GM18526 (cell line): Measurements from ENCODE around the gene POC1B.

Experiments
- POLR2A ChIP-seq: IDR thresholded peaks from 3 replicates; pipeline ENCODE4 v1.6.1; 2011; ENCODE audit not compliant: insufficient read length; ENCODE audit errors: extremely low read depth

The POC1B gene

GRCh38 chr12:89424846-89425245 is 101.0 kb downstream of the POC1B start:
- TF ChIP-seq POLR2A, result no peak

DNA sequence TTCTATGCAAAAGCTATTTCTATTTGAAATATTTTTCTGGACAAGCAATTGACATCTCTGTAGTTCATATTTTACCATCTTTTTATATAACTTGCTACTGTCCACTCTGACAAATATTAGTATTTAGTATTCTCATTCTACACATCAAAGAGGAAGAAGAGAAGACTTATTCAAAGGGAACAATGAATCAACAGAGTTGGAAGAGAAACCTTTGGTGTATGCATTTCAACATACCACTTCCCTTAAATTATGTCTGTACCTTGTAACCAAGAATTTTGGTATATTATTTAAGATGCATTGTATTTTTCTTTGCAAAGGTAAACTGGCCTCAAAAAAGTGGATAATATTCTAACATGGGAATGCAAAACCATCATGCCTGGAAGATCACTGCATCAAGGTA is 101.5 kb downstream of the POC1B start:
- TF ChIP-seq POLR2A, result no peak

- no peak for TF ChIP-seq POLR2A
Observed at GRCh38 chr12:89421092-89421835, 104.6 kb downstream of the POC1B start.

GRCh38 chr12:89418228-89418910 is 107.5 kb downstream of the POC1B start:
- TF ChIP-seq POLR2A, result no peak

- TF ChIP-seq POLR2A, result no peak
Observed at GRCh38 chr12:89417246-89417977, 108.4 kb downstream of the POC1B start.

- no peak for TF ChIP-seq POLR2A
Observed at GRCh38 chr12:89416049-89416792, 109.6 kb downstream of the POC1B start.

GRCh38 chr12:89414851-89415250 is 111.0 kb downstream of the POC1B start:
- no peak for TF ChIP-seq POLR2A

DNA sequence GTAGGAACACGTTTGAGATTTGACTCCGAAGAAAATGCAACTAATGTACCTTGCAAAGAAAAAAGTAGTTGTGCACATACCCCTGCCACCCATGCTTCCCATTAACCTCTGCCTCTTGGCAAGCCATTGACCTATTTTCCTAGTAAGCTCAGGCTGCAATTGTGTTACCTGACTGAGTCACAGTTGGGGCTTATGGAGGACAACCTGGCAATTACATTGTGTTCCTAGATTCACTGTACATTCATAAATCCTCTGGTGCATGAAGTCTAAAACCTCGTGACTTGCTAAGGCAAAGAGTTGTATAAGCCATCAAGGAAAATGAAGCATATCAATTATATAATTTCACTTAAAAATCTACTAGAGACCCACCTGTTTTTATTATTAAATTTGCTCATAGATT is 111.5 kb downstream of the POC1B start:
- no peak for TF ChIP-seq POLR2A

DNA sequence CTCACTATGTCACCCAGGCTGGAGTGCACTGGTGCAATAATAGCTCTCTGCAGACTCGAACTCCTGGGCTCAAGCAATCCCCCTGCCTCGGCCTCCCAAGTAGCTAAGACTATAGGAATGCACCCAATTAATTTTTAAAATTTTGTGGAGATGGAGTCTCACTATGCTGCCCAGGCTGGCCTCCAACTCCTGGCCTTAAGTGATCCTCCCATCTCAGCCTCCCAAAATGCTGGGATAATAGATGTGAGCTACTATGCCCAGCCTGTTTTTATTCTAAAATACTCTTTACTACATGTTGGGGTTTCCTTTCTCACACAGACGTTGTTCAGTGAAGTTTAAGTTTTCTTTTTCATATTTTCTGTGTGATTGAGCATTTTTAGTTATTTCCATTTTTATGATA is 112.6 kb downstream of the POC1B start:
- TF ChIP-seq POLR2A, result no peak

DNA sequence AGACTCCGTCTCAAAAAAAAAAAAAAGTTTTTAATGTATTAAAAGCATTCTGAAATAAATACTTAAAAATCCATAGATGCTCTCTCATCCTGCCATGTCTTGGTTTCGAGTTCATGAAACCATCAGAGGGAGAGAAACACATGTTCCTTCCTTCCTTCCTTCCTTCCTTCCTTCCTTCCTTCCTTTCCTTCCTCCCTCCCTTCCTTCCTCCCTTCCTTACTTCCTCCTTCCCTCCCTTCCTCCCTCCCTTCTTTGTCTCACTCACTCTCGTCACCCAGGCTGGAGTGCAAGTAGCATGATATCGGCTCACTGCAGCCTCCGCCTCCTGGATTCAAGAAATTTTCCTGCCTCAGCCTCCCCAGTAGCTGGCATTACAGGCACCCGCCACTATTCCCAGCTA is 113.2 kb downstream of the POC1B start:
- no peak for TF ChIP-seq POLR2A

DNA sequence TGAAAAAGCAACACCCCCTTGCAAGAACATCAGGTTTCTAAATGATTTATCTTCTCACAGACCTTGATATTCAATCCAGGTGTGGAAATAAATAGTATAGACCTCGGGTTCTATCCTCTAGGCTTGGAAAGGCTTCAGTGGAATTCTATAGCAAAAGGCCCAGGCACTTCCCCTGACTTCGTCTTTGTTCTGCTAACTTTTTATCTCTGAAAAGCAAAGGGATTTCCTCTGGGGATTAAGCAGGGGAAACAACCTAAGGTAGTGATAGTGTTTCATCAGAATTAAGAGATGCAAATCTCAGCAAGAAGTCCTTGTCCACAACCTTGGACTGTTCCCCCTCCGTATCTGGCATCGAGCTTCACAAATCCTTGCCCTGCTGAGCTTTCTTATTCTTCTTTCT is 114.0 kb downstream of the POC1B start:
- no peak for TF ChIP-seq POLR2A

- TF ChIP-seq POLR2A, result no peak
Observed at GRCh38 chr12:89411234-89411633, 114.6 kb downstream of the POC1B start.

DNA sequence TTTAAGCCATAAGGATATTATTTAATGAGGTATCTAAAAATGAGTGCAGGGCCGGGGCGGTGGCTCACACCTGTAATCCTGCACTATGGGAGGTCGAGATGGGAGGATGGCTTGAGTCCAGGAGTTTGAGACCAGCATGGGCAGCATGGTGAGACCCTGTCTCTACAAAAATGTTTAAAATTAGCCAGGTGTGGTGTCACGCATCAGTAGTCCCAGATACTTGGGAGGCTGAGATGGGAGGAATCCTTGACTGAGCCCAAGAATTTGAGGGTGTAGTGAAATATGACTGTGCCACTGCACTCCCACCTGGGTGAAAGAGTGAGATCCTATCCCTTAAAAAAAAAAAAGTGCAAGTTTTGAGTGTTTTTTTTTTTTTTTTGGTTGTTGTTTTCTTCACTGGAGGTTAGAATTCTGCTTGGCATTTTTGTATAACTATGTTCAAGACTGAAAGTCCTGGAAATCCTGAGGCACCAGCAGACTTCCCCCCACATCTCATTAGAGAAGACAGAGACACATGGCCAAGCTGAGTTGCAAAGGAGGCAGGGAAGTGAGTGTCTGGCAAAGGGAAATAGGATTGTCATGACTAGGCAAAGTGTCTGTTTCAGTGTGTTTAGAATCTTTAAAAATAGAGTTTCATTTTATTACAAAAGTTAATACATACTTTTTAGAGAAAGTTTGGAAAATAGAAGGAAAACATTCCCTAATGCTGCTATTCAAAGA is 120.1 kb downstream of the POC1B start:
- TF ChIP-seq POLR2A, result no peak

DNA sequence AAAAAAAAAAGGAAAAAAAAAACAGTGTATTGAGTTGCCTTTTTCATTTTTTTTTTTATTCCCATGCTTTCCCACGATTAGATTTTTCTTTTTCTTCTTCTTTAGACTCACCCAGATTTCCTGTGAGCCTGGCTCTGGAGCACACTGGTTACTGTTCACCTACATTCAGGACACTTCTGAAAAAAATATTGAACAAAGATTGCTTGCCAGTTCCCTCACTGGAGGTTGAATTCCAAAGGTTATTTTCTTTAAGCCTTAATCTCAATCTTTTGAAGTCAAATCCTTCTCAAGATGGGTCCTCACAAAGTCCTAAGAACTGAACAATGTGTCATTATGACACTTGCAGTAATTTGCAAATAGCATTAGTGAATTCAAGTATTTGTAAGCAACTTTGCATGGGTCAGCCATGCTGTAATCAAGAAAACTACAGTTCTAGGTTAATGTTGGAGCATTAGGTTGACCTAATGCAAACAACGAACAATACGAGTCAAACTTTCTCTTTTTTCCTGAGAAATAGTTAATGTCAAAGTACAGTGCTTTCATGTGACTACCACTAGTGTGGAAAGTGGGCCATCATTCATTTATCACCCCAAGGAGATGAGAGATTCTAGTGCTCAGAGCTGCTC is 124.3 kb downstream of the POC1B start:
- no peak for TF ChIP-seq POLR2A
